HG02759 (cell line): ENCODE measurements around the gene SEC14L1.
"Not testable (repeated sequence)": the region's sequence is repeated elsewhere in the genome, so short reads cannot be mapped to it uniquely, and the experiment has no call there.

Experiments
- ATAC-seq: cut with Tn5 transposase; IDR thresholded peaks from one replicate; pipeline ENCODE4 v1.9.1; 2021; ENCODE audit warnings: mild to moderate bottlenecking, moderate library complexity; ENCODE audit not compliant: unreplicated experiment

SEC14L1 gene

DNA sequence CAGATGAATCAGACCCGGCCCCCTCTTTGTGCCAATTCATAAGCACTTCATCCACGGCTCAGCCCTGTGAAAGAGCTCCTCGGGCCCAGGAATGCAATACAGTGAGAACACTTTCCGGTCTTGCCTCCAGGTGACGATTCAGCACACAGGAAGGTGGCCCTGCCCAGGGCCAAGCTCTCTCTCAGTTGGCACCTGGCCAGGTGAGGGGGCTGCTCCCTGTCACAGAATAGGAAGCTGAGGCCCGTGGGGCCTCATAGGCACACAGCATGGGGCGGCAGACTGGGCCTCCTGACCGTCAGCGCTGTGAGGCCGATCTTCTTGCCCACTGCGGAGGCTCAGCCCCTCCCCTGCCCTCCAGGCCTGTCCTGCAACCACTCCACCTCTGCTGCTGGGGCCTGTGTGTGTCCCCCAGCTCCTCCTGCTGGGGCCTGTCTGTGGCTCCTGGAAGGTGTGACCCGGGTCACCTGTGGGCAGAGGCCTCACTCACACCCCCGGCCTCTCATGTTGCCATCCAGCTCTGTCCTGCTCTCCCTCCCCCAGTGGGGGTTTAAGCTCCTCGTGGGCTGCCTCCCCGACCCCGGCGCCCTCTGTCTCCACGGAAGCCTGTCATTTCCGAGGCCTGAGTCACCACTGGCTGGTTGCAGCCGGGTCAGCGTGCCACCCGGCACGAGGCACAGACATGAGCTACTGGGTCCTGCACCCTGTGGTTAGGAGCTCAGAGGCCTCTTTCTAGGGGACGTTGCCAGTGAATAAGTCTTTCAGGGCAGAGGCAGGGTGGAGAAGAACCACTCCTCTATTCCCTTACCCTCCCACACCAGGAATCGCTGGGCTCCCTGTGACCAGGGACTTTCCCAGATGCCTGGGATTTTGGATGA is 114.4 kb downstream of the SEC14L1 start:
- no peak for ATAC-seq

DNA sequence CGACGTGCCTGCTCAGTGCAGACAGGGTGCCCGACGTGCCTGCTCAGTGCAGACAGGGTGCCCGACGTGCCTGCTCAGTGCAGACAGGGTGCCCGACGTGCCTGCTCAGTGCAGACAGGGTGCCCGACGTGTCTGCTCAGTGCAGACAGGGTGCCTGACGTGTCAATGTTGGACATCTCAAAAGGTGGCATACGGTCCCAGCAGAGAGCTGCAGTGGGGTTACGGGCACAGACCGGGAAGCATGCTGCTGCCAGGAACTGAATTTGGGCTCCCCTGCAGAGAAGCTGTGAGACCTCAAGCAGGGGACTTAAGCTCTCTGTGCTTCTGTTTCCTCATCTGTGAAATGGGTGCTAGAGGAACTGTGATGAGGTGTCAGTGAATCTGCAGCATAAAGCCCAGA is 115.2 kb downstream of the SEC14L1 start:
- ATAC-seq: not testable (repeated sequence)

DNA sequence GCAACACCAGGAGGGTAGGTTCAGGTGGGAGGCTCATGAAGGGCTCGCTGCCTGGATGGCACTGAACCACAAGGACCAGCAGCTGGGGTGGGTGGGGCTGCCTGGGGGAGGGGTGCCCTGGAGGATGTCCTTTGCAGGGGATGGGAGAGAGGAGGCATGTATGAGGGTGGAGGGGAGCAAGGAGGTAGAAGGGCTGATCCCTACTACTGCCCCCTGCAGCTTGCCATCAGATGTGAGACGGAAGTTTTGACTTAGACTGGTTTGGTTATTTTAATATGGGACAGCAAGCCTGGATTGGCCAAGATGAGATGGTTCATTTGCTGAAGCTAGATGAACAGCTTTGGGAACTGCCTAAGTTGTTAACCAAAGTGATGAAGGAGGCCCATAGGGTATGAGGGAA is 115.9 kb downstream of the SEC14L1 start:
- ATAC-seq: no peak

DNA sequence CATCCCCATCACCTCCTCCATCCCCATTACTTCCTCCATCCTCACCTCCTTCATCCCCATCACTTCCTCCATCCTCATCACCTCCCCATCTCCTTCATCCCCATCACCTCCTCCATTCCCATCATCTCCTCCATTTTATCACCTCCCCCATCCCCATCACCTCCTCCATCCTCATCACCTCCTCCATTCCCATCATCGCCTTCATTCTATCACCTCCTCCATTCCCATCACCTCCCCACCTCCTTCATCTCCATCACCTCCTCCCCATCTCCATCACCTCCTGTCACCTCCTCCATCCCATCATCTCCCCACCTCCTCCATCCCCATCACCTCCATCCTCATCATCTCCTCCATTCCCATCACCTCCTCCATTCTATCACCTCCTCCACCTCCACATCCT is 116.4 kb downstream of the SEC14L1 start:
- no peak for ATAC-seq

DNA sequence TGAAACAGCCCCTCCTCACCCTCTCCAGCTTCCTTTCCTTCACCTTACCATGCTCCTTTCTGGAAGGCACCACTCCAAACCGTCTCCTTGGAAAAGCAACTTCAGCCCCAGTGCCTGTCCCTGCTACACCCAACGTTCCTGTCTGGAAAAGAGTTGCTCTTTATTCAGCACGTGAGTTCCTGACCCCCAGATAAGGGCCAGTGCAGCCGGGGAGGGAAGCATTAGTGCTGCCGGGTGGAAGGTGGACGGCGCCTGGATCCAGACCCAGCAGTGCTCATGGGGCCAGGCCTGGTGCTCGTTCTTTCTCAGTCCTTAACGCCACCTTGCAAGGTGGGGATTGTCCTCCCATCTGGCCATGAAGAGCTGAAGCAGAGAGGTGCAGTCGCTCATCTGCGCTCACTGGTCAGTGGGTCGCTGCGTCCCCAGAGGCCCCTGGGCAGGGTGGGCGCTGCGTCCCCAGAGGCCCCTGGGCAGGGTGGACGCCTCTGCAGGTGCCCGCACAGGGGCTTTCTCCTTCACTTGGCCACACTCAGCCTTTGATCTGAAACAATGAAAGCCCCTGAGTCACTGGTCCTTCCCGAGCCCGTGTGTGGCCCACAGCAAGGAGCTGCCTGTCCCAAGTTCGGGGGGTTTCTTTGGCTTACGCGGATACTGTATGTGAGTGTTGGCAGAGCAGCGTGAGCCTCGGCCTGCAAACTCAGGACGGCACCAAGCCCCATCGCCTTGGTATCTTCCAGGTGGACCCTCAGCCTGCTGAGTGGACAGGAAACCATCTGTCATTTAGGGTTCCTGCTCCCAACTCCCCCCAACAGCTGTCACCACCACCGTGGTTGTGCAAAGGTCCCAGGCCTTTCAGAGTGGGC is 117.1 kb downstream of the SEC14L1 start:
- no peak for ATAC-seq

DNA sequence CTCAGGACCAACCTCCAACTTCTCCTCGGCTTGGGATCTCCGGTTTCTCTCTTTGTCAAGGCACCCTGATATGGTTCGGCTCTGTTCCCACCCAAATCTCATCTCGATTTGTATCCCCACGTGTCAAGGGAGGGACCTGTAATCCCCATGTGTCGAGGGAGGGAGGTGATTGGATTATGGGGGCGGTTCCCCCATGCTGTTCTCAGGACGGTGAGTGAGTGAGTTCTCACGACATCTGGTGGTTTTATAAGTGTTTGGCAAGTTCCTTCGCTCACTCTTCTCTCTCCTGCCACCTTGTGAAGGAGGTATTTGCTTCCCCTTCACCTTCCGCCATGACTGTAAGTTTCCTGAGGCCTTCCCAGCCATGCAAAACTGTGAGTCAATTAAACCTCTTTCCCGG is 117.9 kb downstream of the SEC14L1 start:
- no peak for ATAC-seq

DNA sequence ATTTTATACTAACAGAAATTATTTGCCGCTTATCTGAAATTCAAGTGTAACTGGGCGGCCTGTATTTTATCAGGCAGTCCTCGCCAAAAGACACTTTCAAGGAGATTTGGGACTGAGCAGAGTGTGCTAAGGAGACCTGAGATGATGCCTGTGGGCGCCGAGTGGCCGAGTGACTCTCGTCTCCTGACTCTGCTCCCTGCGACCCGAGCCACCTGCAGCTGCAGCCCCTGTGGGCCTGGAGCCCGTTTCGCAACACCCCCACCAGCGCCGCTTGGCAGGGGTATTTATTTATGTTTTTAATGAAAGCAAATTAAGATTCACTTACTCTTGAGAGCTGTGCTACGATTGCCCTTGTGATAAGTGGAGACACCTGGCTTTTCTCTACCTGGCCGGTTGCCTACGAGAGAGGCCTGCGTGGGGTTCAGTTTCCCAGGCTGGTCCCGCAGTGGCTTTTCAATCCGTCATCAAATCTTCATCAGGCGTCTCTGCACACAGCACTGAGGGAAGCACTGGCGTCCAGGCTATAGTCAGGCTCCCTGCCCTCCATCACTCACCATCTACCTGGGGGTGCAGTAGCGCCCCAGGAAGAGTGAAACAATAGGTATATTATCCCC is 124.0 kb downstream of the SEC14L1 start:
- ATAC-seq: no peak

DNA sequence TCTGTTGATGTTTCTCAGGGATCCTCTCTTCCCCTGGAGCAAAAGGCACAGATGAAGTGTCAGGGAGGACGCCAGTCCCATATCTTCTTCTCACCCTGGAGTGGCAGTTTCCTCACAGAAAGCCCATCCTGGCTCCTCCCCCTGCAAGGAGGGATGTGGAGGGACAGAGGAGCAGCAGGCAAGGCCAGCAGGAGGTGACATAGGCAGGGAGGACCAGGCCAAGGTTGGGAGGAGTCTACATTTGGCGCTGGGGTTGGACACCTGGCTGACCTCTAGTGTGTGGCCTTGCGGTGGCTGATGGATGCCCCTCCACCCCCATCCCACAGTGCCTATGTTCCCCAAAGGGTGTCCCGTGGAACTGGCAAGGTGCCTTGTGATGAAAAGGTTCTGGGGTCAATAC is 125.4 kb downstream of the SEC14L1 start:
- ATAC-seq: no peak
